Measurements from ENCODE around the gene KIF18B.
"Not testable (repeated sequence)": the region's sequence is repeated elsewhere in the genome, so short reads cannot be mapped to it uniquely, and the experiment has no call there.

KIF18B gene

GRCh38 chr17:44970136-44970741, 22.7 kb upstream of the KIF18B start:
- FAIRE-seq, result no peak
- DNase-seq (ENCODE audit: insufficient read length, low spot score), result no peak

GRCh38 chr17:44969144-44969780, 21.7 kb upstream of the KIF18B start:
- FAIRE-seq (no peak), DNase-seq (ENCODE audit: insufficient read length, low spot score) (no peak)

GRCh38 chr17:44968225-44969143, 20.9 kb upstream of the KIF18B start, which contains the start of gene C1QL1:
Gene C1QL1 (minus strand): TSS chr17:44968303. CDS start chr17:44968048, 255 bp downstream.
- FAIRE-seq (peak; percentile 64), DNase-seq (ENCODE audit: insufficient read length, low spot score) (peak; percentile 100)

GRCh38 chr17:44967907-44968224, 20.3 kb upstream of the KIF18B start:
- no peak for FAIRE-seq

GRCh38 chr17:44967026-44967906, 19.7 kb upstream of the KIF18B start:
- DNase-seq (ENCODE audit: insufficient read length, low spot score), result no peak
- no peak for FAIRE-seq

More at GRCh38 chr17:44967907-44968224, 20.3 kb upstream of the KIF18B start:
- DNase-seq (ENCODE audit: insufficient read length, low spot score), result no peak

GRCh38 chr17:44966348-44967025, 18.9 kb upstream of the KIF18B start:
- no peak for DNase-seq (ENCODE audit: insufficient read length, low spot score)

GRCh38 chr17:44965481-44966234, 18.1 kb upstream of the KIF18B start:
- FAIRE-seq (no peak), DNase-seq (ENCODE audit: insufficient read length, low spot score) (no peak)

More at GRCh38 chr17:44966348-44967025, 18.9 kb upstream of the KIF18B start:
- FAIRE-seq, result no peak

GRCh38 chr17:44961921-44962350, 14.4 kb upstream of the KIF18B start:
- DNase-seq (ENCODE audit: insufficient read length, low spot score), result no peak

GRCh38 chr17:44960691-44961090, 13.1 kb upstream of the KIF18B start:
- no peak for DNase-seq (ENCODE audit: insufficient read length, low spot score)
- no peak for FAIRE-seq

More at GRCh38 chr17:44961921-44962350, 14.4 kb upstream of the KIF18B start:
- FAIRE-seq, result no peak

- no peak for FAIRE-seq
- no peak for DNase-seq (ENCODE audit: insufficient read length, low spot score)
Observed at GRCh38 chr17:44959821-44960531, 12.4 kb upstream of the KIF18B start.

GRCh38 chr17:44956998-44957981, 9.7 kb upstream of the KIF18B start:
- no peak for FAIRE-seq
- DNase-seq (ENCODE audit: insufficient read length, low spot score), result no peak

GRCh38 chr17:44955674-44956425, 8.3 kb upstream of the KIF18B start:
- FAIRE-seq (no peak), DNase-seq (ENCODE audit: insufficient read length, low spot score) (no peak)

GRCh38 chr17:44952946-44953475, 5.4 kb upstream of the KIF18B start:
- FAIRE-seq, result no peak
- DNase-seq (ENCODE audit: insufficient read length, low spot score), result no peak

- no peak for DNase-seq (ENCODE audit: insufficient read length, low spot score)
- no peak for FAIRE-seq
Observed at GRCh38 chr17:44948315-44948795, 782 bp upstream of the KIF18B start.

- not testable (repeated sequence) for FAIRE-seq; DNase-seq (ENCODE audit: insufficient read length, low spot score)
Observed at GRCh38 chr17:44945652-44946051, 1.9 kb downstream of the KIF18B start.

- no peak for DNase-seq (ENCODE audit: insufficient read length, low spot score)
- FAIRE-seq, result no peak
Observed at GRCh38 chr17:44942456-44942855, 5.1 kb downstream of the KIF18B start.
